HEK293 (cell line): ENCODE results near the gene TEX38.
A peak's percentile ranks its signal among the peaks of the same experiment; 100 is the strongest.

ENCODE experiments used
- CTCF ChIA-PET: fragments of 350-600 bp; formaldehyde crosslinking; extraction: SDS; loops from one replicate; lab custom pipeline; 2021; ENCODE audit warnings: antibody characterized with exemption; lab: Yijun Ruan, JAX
- POLR2A ChIA-PET: fragments of 300-600 bp; formaldehyde crosslinking; extraction: SDS; loops from one replicate; lab custom pipeline; 2020; ENCODE audit warnings: antibody characterized with exemption, inconsistent platforms; lab: Yijun Ruan, JAX
- H3K27ac ChIP-seq: fragments of 200-500 bp; sonication (Bioruptor generic); 2 replicates; pipeline ENCODE4 v1.5.1; 2014; ENCODE audit warnings: low read depth, low read length, control low read depth, inconsistent platforms; ENCODE audit errors: extremely low read depth
- H3K36me3 ChIP-seq, 2 experiments: fragments of 200-500 bp in 1 of 2; sonication (Bioruptor generic) in 1 of 2; 1 replicate in 1 of 2; 2 replicates in 1 of 2; pipeline ENCODE4 v1.5.1; 2014 to 2017; ENCODE audit warnings: inconsistent platforms in 2 of 2, low read length in 2 of 2; ENCODE audit not compliant: control insufficient read depth in 2 of 2, insufficient read depth in 1 of 2
- H3K4me1 ChIP-seq: fragments of 200-500 bp; sonication (Bioruptor generic); 2 replicates; pipeline ENCODE4 v1.5.1; 2014; ENCODE audit warnings: mild to moderate bottlenecking, low read length, inconsistent platforms; ENCODE audit not compliant: control insufficient read depth, insufficient read depth
- H3K4me3 ChIP-seq: 2 replicates; pipeline ENCODE4 v1.5.1; 2011; ENCODE audit warnings: low read depth, mild to moderate bottlenecking, control low read depth, low read length, moderate library complexity
- H3K9me3 ChIP-seq: fragments of 200-500 bp; sonication (Bioruptor generic); 2 replicates; pipeline ENCODE4 v1.5.1; 2014; ENCODE audit warnings: low read depth, low read length, inconsistent platforms; ENCODE audit not compliant: control insufficient read depth, insufficient read depth
- GLIS1 ChIP-seq: fragments of 450-650 bp; formaldehyde crosslinking; IDR thresholded peaks from 2 replicates; pipeline ENCODE4 v1.5.1; 2016; ENCODE audit warnings: missing biosample characterization, missing genetic modification characterization
- GLIS2 ChIP-seq: fragments of 450-650 bp; formaldehyde crosslinking; IDR thresholded peaks from 2 replicates; pipeline ENCODE4 v1.5.1; 2016; ENCODE audit warnings: missing biosample characterization, missing genetic modification characterization
- IKZF3 ChIP-seq: fragments of 450-650 bp; IDR thresholded peaks from 2 replicates; pipeline ENCODE4 v1.5.0; 2018; ENCODE audit warnings: missing biosample characterization, mild to moderate bottlenecking, missing genetic modification characterization, moderate library complexity
- PRDM1 ChIP-seq: fragments of 450-650 bp; formaldehyde crosslinking; IDR thresholded peaks from 2 replicates; pipeline ENCODE4; 2016; ENCODE audit warnings: missing biosample characterization, missing genetic modification characterization
- REST ChIP-seq: fragments of 450-650 bp; formaldehyde crosslinking; IDR thresholded peaks from 2 replicates; pipeline ENCODE4 v1.5.1; 2016; ENCODE audit warnings: missing biosample characterization, missing genetic modification characterization
- YY2 ChIP-seq: fragments of 450-650 bp; formaldehyde crosslinking; IDR thresholded peaks from 2 replicates; pipeline ENCODE4 v1.5.1; 2016; ENCODE audit warnings: missing biosample characterization, missing genetic modification characterization
- ZBTB17 ChIP-seq: fragments of 450-650 bp; formaldehyde crosslinking; IDR thresholded peaks from 2 replicates; pipeline ENCODE4 v1.5.1; 2016; ENCODE audit warnings: missing biosample characterization, missing genetic modification characterization
- ZBTB20 ChIP-seq: fragments of 450-650 bp; formaldehyde crosslinking; IDR thresholded peaks from 2 replicates; pipeline ENCODE4 v1.5.1; 2016; ENCODE audit warnings: missing biosample characterization, missing genetic modification characterization
- ZNF16 ChIP-seq: fragments of 450-650 bp; formaldehyde crosslinking; IDR thresholded peaks from 2 replicates; pipeline ENCODE4 v1.5.1; 2016; ENCODE audit warnings: low read depth, missing biosample characterization, missing genetic modification characterization
- ZNF18 ChIP-seq: fragments of 450-650 bp; formaldehyde crosslinking; IDR thresholded peaks from 2 replicates; pipeline ENCODE4 v1.5.1; 2016; ENCODE audit warnings: missing biosample characterization, missing genetic modification characterization
- ZNF24 ChIP-seq: fragments of 450-650 bp; formaldehyde crosslinking; IDR thresholded peaks from 2 replicates; pipeline ENCODE4 v1.5.1; 2016; ENCODE audit warnings: missing biosample characterization, missing genetic modification characterization
- ZNF292 ChIP-seq: fragments of 450-650 bp; formaldehyde crosslinking; IDR thresholded peaks from 2 replicates; pipeline ENCODE4 v1.5.1; 2016; ENCODE audit warnings: low read depth, missing biosample characterization, missing genetic modification characterization, borderline replicate concordance
- ZNF335 ChIP-seq: fragments of 450-650 bp; formaldehyde crosslinking; conservative IDR thresholded peaks from 2 replicates; pipeline ENCODE4 v1.5.1; 2016; ENCODE audit warnings: missing biosample characterization, missing genetic modification characterization
- ZNF37A ChIP-seq: fragments of 450-650 bp; IDR thresholded peaks from 2 replicates; pipeline ENCODE4 v1.5.1; 2018; ENCODE audit warnings: missing biosample characterization, missing genetic modification characterization
- ZNF391 ChIP-seq: fragments of 450-650 bp; formaldehyde crosslinking; IDR thresholded peaks from 2 replicates; pipeline ENCODE4 v1.5.1; 2016; ENCODE audit warnings: low read depth, missing biosample characterization, missing genetic modification characterization, borderline replicate concordance
- ZNF624 ChIP-seq: fragments of 450-650 bp; formaldehyde crosslinking; IDR thresholded peaks from 2 replicates; pipeline ENCODE4 v1.5.1; 2017; ENCODE audit warnings: missing biosample characterization, missing genetic modification characterization
- ZNF658 ChIP-seq: fragments of 450-650 bp; formaldehyde crosslinking; IDR thresholded peaks from 2 replicates; pipeline ENCODE4; 2016; ENCODE audit warnings: missing biosample characterization, missing genetic modification characterization
- ZNF664 ChIP-seq: fragments of 450-650 bp; formaldehyde crosslinking; IDR thresholded peaks from 2 replicates; pipeline ENCODE4 v1.5.1; 2016; ENCODE audit warnings: missing biosample characterization, missing genetic modification characterization
- ZNF677 ChIP-seq: fragments of 450-650 bp; IDR thresholded peaks from 2 replicates; pipeline ENCODE4 v1.5.0; 2018; ENCODE audit warnings: missing biosample characterization, mild to moderate bottlenecking, missing genetic modification characterization, moderate library complexity
- ZNF707 ChIP-seq: fragments of 450-650 bp; formaldehyde crosslinking; IDR thresholded peaks from 2 replicates; pipeline ENCODE4 v1.5.1; 2016; ENCODE audit warnings: missing biosample characterization, missing genetic modification characterization
- ZNF837 ChIP-seq: fragments of 450-650 bp; formaldehyde crosslinking; IDR thresholded peaks from 2 replicates; pipeline ENCODE4 v1.5.1; 2016; ENCODE audit warnings: missing biosample characterization, missing genetic modification characterization
- ZSCAN30 ChIP-seq: fragments of 450-650 bp; IDR thresholded peaks from 2 replicates; pipeline ENCODE4 v1.5.1; 2018; ENCODE audit warnings: missing biosample characterization, mild to moderate bottlenecking, missing genetic modification characterization, moderate library complexity
- TF ChIP-seq, protein P1 (sequence below): fragments of 450-650 bp; formaldehyde crosslinking; IDR thresholded peaks from 2 replicates; pipeline ENCODE4 v1.5.1; 2016; ENCODE audit warnings: missing biosample characterization, missing genetic modification characterization
- TF ChIP-seq, protein P2 (sequence below): fragments of 450-650 bp; IDR thresholded peaks from 2 replicates; pipeline ENCODE4 v1.5.1; 2018; ENCODE audit warnings: missing biosample characterization, missing genetic modification characterization

TEX38 gene

GRCh38 chr1:46717654-46718053, 46.0 kb downstream of the TEX38 start:
- H3K9me3 ChIP-seq = no peaks in the 10 kb centered on the region
- ChIA-PET CTCF (interaction anchor here (1.5 kb wide), 1 partner anchor 7 kb away, joined by 5 read pairs; no protein-coding TSS in a partner anchor), POLR2A (interaction anchor here (1.6 kb wide), 1 partner anchor 113 kb away, joined by 5 read pairs; the partner anchor contains the start of gene MKNK1)
- H3K36me3 ChIP-seq = peaks cover 17 to 48% of the 10 kb centered on the region in 2 experiments
- TF ChIP-seq ZNF837 (tag by site-specific recombination) (no peak), ZNF335 (no peak), YY2 (tag by site-specific recombination) (no peak), ZNF24 (tag by site-specific recombination) (no peak), ZNF677 (no peak), ZNF391 (tag by site-specific recombination) (no peak), ZBTB17 (tag by site-specific recombination) (peak; percentile 49), GLIS2 (tag by site-specific recombination) (no peak), ZNF37A (no peak), PRDM1 (tag by site-specific recombination) (peak; percentile 92), ZBTB20 (tag by site-specific recombination) (no peak), ZNF624 (no peak), ZNF664 (tag by site-specific recombination) (no peak)
- TF ChIP-seq, protein P1, sequence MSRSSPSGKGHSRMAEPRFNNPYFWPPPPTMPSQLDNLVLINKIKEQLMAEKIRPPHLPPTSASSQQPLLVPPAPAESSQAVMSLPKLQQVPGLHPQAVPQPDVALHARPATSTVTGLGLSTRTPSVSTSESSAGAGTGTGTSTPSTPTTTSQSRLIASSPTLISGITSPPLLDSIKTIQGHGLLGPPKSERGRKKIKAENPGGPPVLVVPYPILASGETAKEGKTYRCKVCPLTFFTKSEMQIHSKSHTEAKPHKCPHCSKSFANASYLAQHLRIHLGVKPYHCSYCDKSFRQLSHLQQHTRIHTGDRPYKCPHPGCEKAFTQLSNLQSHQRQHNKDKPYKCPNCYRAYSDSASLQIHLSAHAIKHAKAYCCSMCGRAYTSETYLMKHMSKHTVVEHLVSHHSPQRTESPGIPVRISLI (tag by site-specific recombination) = no peak
- peak overlapping the region; percentile 95 for H3K4me3 ChIP-seq
- H3K4me1 ChIP-seq = peaks cover 3% of the 10 kb centered on the region; the same call in 1 of the 2 replicates
- H3K27ac ChIP-seq = no peak overlapping the region

GRCh38 chr1:46718340-46718726, 46.7 kb downstream of the TEX38 start:
- Histone ChIP-seq H3K4me3 (peak overlapping the region; percentile 95), H3K36me3 (peaks cover 14 to 42% of the 10 kb centered on the region in 2 experiments), H3K4me1 (peaks cover 3% of the 10 kb centered on the region; the same call in 1 of the 2 replicates), H3K27ac (peak overlapping the region; percentile 65; the same call in 1 of the 2 replicates), H3K9me3 (no peaks in the 10 kb centered on the region)
- ChIA-PET CTCF (no interaction called here), POLR2A (interaction anchor here (0.5 to 1.6 kb wide), 5 partner anchors 8 to 929 kb away, joined by 3 to 5 read pairs (median 3); partner anchors contain the start of genes MKNK1 and STIL)
- TF ChIP-seq GLIS2 (tag by site-specific recombination) = peak; percentile 6; the same call in 1 of the 2 replicates
- no peak for TF ChIP-seq ZSCAN30 (tag by site-specific recombination)
- no peak for TF ChIP-seq REST (tag by site-specific recombination)
- 0 out of 2 replicates have a peak, but pooled peaks have one; percentile 6 for TF ChIP-seq GLIS1
- TF ChIP-seq IKZF3 (tag by site-specific recombination) = no peak
- no peak for TF ChIP-seq ZNF707 (tag by site-specific recombination)
- no peak for TF ChIP-seq ZNF658 (tag by site-specific recombination)
- TF ChIP-seq, protein P2, sequence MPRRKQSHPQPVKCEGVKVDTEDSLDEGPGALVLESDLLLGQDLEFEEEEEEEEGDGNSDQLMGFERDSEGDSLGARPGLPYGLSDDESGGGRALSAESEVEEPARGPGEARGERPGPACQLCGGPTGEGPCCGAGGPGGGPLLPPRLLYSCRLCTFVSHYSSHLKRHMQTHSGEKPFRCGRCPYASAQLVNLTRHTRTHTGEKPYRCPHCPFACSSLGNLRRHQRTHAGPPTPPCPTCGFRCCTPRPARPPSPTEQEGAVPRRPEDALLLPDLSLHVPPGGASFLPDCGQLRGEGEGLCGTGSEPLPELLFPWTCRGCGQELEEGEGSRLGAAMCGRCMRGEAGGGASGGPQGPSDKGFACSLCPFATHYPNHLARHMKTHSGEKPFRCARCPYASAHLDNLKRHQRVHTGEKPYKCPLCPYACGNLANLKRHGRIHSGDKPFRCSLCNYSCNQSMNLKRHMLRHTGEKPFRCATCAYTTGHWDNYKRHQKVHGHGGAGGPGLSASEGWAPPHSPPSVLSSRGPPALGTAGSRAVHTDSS = no peak
- peak; percentile 56 for TF ChIP-seq PRDM1 (tag by site-specific recombination)
- no peak for TF ChIP-seq ZBTB17 (tag by site-specific recombination)
- TF ChIP-seq ZNF16 (tag by site-specific recombination) = no peak
- TF ChIP-seq ZNF18 (tag by site-specific recombination) = no peak
- no peak for TF ChIP-seq ZNF292 (tag by site-specific recombination)
